DND-41 (cell line): ENCODE measurements around the gene CS.

Experiments
- EZH2 ChIP-seq: IDR thresholded peaks from 3 replicates; pipeline ENCODE4 v1.6.1; 2012; ENCODE audit warnings: borderline replicate concordance, low read depth, mild to moderate bottlenecking, moderate library complexity, low read length, inconsistent platforms; ENCODE audit not compliant: severe bottlenecking
- TF ChIP-seq, protein P1 (sequence below): IDR thresholded peaks from 2 replicates; pipeline ENCODE4 v1.5.1; 2012; ENCODE audit warnings: borderline replicate concordance, low read length, moderate library complexity, mild to moderate bottlenecking; ENCODE audit not compliant: poor library complexity, severe bottlenecking; ENCODE audit errors: extremely low read depth

DNA sequence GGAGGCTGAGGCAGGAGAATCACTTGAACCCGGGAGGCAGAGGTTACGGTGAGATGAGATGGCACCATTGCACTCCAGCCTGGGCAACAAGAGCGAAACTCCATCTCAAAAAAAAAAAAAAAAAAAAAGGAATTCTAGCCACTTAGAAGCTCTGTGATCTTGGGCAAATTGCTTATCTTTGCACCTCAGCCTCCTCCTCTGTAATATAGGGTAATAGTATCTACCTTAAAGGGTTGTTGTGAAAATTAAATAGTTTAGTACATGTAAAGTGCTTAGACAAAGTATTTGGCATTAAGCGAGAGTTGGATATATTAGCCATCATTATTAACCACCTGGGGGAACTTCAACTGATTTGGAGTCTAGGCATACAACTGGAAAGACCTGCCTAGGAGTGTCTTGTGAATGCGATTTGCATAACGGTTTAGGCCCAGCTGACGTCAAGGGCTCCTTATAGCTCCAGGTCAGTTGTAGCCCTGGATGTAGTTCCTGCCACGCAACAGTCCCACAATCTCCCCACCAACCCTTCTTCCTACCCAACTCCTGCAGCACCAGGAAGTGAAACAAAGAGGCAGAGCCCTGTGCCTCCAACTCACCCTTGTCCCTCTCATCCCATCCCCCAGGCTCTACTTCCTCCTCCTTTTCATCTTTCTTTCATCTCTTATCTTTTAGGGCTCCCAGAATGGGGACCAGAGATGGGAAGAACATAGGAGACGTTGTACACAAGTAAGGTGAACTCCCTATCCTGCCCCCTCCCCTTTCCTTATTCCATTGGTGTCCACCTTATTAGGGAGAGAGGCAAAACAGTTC is 36.4 kb upstream of the CS start:
- TF ChIP-seq, protein P1, sequence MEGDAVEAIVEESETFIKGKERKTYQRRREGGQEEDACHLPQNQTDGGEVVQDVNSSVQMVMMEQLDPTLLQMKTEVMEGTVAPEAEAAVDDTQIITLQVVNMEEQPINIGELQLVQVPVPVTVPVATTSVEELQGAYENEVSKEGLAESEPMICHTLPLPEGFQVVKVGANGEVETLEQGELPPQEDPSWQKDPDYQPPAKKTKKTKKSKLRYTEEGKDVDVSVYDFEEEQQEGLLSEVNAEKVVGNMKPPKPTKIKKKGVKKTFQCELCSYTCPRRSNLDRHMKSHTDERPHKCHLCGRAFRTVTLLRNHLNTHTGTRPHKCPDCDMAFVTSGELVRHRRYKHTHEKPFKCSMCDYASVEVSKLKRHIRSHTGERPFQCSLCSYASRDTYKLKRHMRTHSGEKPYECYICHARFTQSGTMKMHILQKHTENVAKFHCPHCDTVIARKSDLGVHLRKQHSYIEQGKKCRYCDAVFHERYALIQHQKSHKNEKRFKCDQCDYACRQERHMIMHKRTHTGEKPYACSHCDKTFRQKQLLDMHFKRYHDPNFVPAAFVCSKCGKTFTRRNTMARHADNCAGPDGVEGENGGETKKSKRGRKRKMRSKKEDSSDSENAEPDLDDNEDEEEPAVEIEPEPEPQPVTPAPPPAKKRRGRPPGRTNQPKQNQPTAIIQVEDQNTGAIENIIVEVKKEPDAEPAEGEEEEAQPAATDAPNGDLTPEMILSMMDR = no peak
- no peak for TF ChIP-seq EZH2
